H1 (cell line): ENCODE results near the gene FHAD1. TPM values are rescaled to one million over a fixed set of nuclear protein-coding genes. Genes with fewer than 3 reads are reported as not detected.

Experiments
- CTCF ChIA-PET: fragments of 300-600 bp; sonication (Branson Sonifier 250); formaldehyde crosslinking; loops from one replicate; lab custom pipeline; 2021; ENCODE audit not compliant: partially characterized antibody; lab: Charles Lee
- POLR2A ChIA-PET: fragments of 300-600 bp; sonication (Branson Sonifier 250); formaldehyde crosslinking; loops from one replicate; lab custom pipeline; 2021; ENCODE audit warnings: inconsistent platforms; ENCODE audit not compliant: partially characterized antibody; lab: Charles Lee
- DNase-seq, 2 experiments: peaks; one replicate each; pipeline versions ENCODE4 v3.0.0 to v3.0.0-alpha.2; 2010 to 2022; ENCODE audit warnings: low spot score in 2 of 2, low read depth in 1 of 2, mixed read lengths in 1 of 2
- FAIRE-seq: peaks from 2 replicates; lab custom pipeline; 2011; peaks lifted over from hg19 to GRCh38; lab: Jason Lieb, UNC
- H2AFZ ChIP-seq: 2 replicates; pipeline ENCODE4 v1.8.1; 2012; ENCODE audit warnings: low read length, inconsistent platforms
- H2AK5ac ChIP-seq: 2 replicates; pipeline ENCODE4 v1.6.1; 2013; ENCODE audit warnings: low read depth, low read length
- H2BK120ac ChIP-seq: replicated peaks from 2 replicates; pipeline ENCODE3; 2013; ENCODE audit warnings: low read depth, low read length, inconsistent platforms
- H2BK12ac ChIP-seq: 2 replicates; pipeline ENCODE4 v1.6.1; 2013; ENCODE audit warnings: low read depth, low read length
- H2BK15ac ChIP-seq: 2 replicates; pipeline ENCODE4 v1.6.1; 2013; ENCODE audit warnings: low read length
- H2BK20ac ChIP-seq: 2 replicates; pipeline ENCODE4 v1.6.1; 2013; ENCODE audit warnings: low read length
- H2BK5ac ChIP-seq: 2 replicates; pipeline ENCODE4 v1.6.1; 2013; ENCODE audit warnings: low read depth, low read length
- H3K14ac ChIP-seq: 2 replicates; pipeline ENCODE4 v1.6.1; 2013; ENCODE audit warnings: inconsistent platforms; ENCODE audit not compliant: insufficient read length
- H3K18ac ChIP-seq: 2 replicates; pipeline ENCODE4 v1.6.1; 2013; ENCODE audit warnings: low read length; ENCODE audit errors: extremely low read depth
- H3K23ac ChIP-seq: 2 replicates; pipeline ENCODE4 v1.6.1; 2013; ENCODE audit warnings: inconsistent platforms; ENCODE audit not compliant: insufficient read length
- H3K23me2 ChIP-seq: 2 replicates; pipeline ENCODE4 v1.6.1; 2013; ENCODE audit warnings: low read depth, low read length
- H3K27ac ChIP-seq: 2 replicates; pipeline ENCODE4 v1.6.1; 2011; ENCODE audit warnings: low read depth, low read length, inconsistent platforms
- H3K27me3 ChIP-seq, 4 experiments: replicated peaks in 1 of 4; 1 replicate in 1 of 4; 2 replicates in 3 of 4; pipeline versions ENCODE4 v1.6.1 to v1.8.1; 2011 to 2013; ENCODE audit warnings: low read length in 3 of 4, mild to moderate bottlenecking in 3 of 4, inconsistent platforms in 2 of 4, mixed read lengths in 2 of 4, moderate library complexity in 1 of 4; ENCODE audit not compliant: control insufficient read depth in 3 of 4, insufficient read depth in 3 of 4; ENCODE audit errors: extremely low read depth in 1 of 4
- H3K36me3 ChIP-seq, 4 experiments: 2 replicates each; pipeline versions ENCODE4 v1.6.1 to v1.8.1; 2011 to 2013; ENCODE audit warnings: mild to moderate bottlenecking in 4 of 4, low read length in 3 of 4, moderate library complexity in 2 of 4, control low read depth in 1 of 4, inconsistent platforms in 1 of 4; ENCODE audit not compliant: insufficient read depth in 4 of 4, control insufficient read depth in 2 of 4
- H3K4ac ChIP-seq: replicated peaks from 2 replicates; pipeline ENCODE3; 2013; ENCODE audit warnings: low read length, low read depth, mixed read lengths, inconsistent platforms; ENCODE audit not compliant: insufficient read length
- H3K4me1 ChIP-seq, 4 experiments: replicated peaks in 1 of 4; 1 replicate in 1 of 4; 2 replicates in 3 of 4; pipeline versions ENCODE4 v1.6.1 to v1.8.1; 2011 to 2013; ENCODE audit warnings: low read length in 3 of 4, inconsistent platforms in 2 of 4, mixed read lengths in 1 of 4; ENCODE audit not compliant: insufficient read depth in 4 of 4, control insufficient read depth in 3 of 4
- H3K4me2 ChIP-seq, 2 experiments: 2 replicates each; pipeline versions ENCODE4 v1.6.1 to v1.8.1; 2011 to 2013; ENCODE audit warnings: low read depth in 2 of 2, low read length in 2 of 2, control low read depth in 1 of 2, inconsistent platforms in 1 of 2, mild to moderate bottlenecking in 1 of 2; ENCODE audit not compliant: insufficient read depth in 1 of 2
- H3K4me3 ChIP-seq, 4 experiments: fragments of 200-600, 300-600 bp in 1 of 4; sonication (generic), shearing (Covaris generic), sonication (Bioruptor Twin) in 1 of 4; 2 replicates each; pipeline versions ENCODE4 v1.5.1 to v1.8.1; 2011 to 2016; ENCODE audit warnings: low read length in 4 of 4, low read depth in 3 of 4, control low read depth in 2 of 4, inconsistent platforms in 2 of 4, mild to moderate bottlenecking in 2 of 4, mixed read lengths in 1 of 4, moderate library complexity in 1 of 4; ENCODE audit not compliant: insufficient read depth in 2 of 4; ENCODE audit errors: extremely low read depth in 1 of 4
- H3K56ac ChIP-seq: replicated peaks from 2 replicates; pipeline ENCODE3; 2013; ENCODE audit warnings: low read depth, mild to moderate bottlenecking, mixed read lengths, low read length, inconsistent platforms; ENCODE audit not compliant: insufficient read length
- H3K79me1 ChIP-seq: 2 replicates; pipeline ENCODE4 v1.6.1; 2013; ENCODE audit warnings: low read depth, low read length, control low read depth
- H3K79me2 ChIP-seq, 2 experiments: 2 replicates each; pipeline versions ENCODE4 v1.6.1 to v1.8.1; 2012 to 2013; ENCODE audit warnings: low read length in 2 of 2, mild to moderate bottlenecking in 2 of 2, inconsistent platforms in 1 of 2; ENCODE audit not compliant: insufficient read depth in 2 of 2, control insufficient read depth in 1 of 2
- H3K9ac ChIP-seq, 4 experiments: replicated peaks in 1 of 4; 1 replicate in 1 of 4; 2 replicates in 3 of 4; pipeline versions ENCODE4 v1.6.1 to v1.8.1; 2011 to 2013; ENCODE audit warnings: low read depth in 3 of 4, low read length in 3 of 4, control low read depth in 2 of 4, mild to moderate bottlenecking in 2 of 4, moderate library complexity in 2 of 4, inconsistent platforms in 1 of 4; ENCODE audit errors: extremely low read depth in 1 of 4
- H3K9me3 ChIP-seq, 2 experiments: 2 replicates each; pipeline versions ENCODE4 v1.6.1 to v1.8.1; 2012 to 2013; ENCODE audit warnings: mild to moderate bottlenecking in 2 of 2, moderate library complexity in 2 of 2, control low read depth in 1 of 2, inconsistent platforms in 1 of 2, low read depth in 1 of 2, low read length in 1 of 2, mixed read lengths in 1 of 2; ENCODE audit not compliant: insufficient read depth in 2 of 2
- H4K20me1 ChIP-seq, 2 experiments: replicated peaks in 1 of 2; 2 replicates each; pipeline versions ENCODE3 to v1.8.1; 2011 to 2013; ENCODE audit warnings: inconsistent platforms in 2 of 2, low read length in 2 of 2, mild to moderate bottlenecking in 1 of 2; ENCODE audit not compliant: insufficient read depth in 2 of 2, control insufficient read depth in 1 of 2
- H4K5ac ChIP-seq: 2 replicates; pipeline ENCODE4 v1.6.1; 2013; ENCODE audit warnings: low read length, low read depth, mixed read lengths, inconsistent platforms; ENCODE audit not compliant: insufficient read length
- H4K8ac ChIP-seq: 2 replicates; pipeline ENCODE4 v1.8.0; 2013; ENCODE audit warnings: mild to moderate bottlenecking, moderate library complexity, low read length, inconsistent platforms; ENCODE audit not compliant: insufficient read depth; ENCODE audit errors: extremely low read depth
- H4K91ac ChIP-seq: replicated peaks from 2 replicates; pipeline ENCODE3; 2013; ENCODE audit warnings: low read length, mixed read lengths, inconsistent platforms; ENCODE audit not compliant: insufficient read length
- CBX5 ChIP-seq: fragments of 300-800, 300-1000 bp; sonication (generic); IDR thresholded peaks from 2 replicates; pipeline ENCODE4 v1.7.1; 2016; ENCODE audit warnings: antibody characterized with exemption, low read length, low read depth
- CBX8 ChIP-seq: fragments of 300-800, 300-1000 bp; sonication (generic); IDR thresholded peaks from 2 replicates; pipeline ENCODE4 v1.7.1; 2016; ENCODE audit warnings: low read depth, low read length, borderline replicate concordance
- CREB1 ChIP-seq: IDR thresholded peaks from 2 replicates; pipeline ENCODE4 v1.6.1; 2012; ENCODE audit warnings: inconsistent platforms
- CTBP2 ChIP-seq: IDR thresholded peaks from 2 replicates; pipeline ENCODE4 v1.7.0; 2011; ENCODE audit warnings: borderline replicate concordance, mild to moderate bottlenecking, moderate library complexity, mixed read lengths, low read length; ENCODE audit not compliant: insufficient read depth, insufficient read length
- FOSL1 ChIP-seq: IDR thresholded peaks from 2 replicates; pipeline ENCODE4 v1.6.1; 2011; ENCODE audit warnings: mild to moderate bottlenecking, low read depth, low read length, moderate library complexity; ENCODE audit not compliant: insufficient read depth
- GABPA ChIP-seq: IDR thresholded peaks from 2 replicates; pipeline ENCODE4 v1.6.1; 2011; ENCODE audit warnings: mild to moderate bottlenecking, low read length, moderate library complexity, borderline replicate concordance; ENCODE audit not compliant: insufficient read depth
- NRF1 ChIP-seq: IDR thresholded peaks from 2 replicates; pipeline ENCODE4 v1.6.1; 2011; ENCODE audit warnings: mild to moderate bottlenecking, low read depth, low read length, improper control_type of control experiment
- PHF8 ChIP-seq: fragments of 200-600 bp; sonication (generic); conservative IDR thresholded peaks from 2 replicates; pipeline ENCODE4 v1.7.1; 2012; ENCODE audit warnings: low read depth, mild to moderate bottlenecking, inconsistent platforms, low read length, moderate library complexity
- SRF ChIP-seq: IDR thresholded peaks from 2 replicates; pipeline ENCODE4 v1.6.1; 2011; ENCODE audit warnings: mild to moderate bottlenecking, low read depth, low read length, moderate library complexity
- TEAD4 ChIP-seq: IDR thresholded peaks from 2 replicates; pipeline ENCODE4 v1.6.1; 2012; ENCODE audit warnings: low read depth, low read length, inconsistent platforms, mixed read lengths
- WGBS, 2 experiments: shearing (Covaris generic) in 1 of 2; methylation state at CpG; one replicate each; pipeline versions ENCODE4 v1.1.6 to v1.1.7; 2013 to 2015; ENCODE audit warnings: low lambda C conversion rate in 2 of 2, mixed read lengths in 2 of 2, inconsistent platforms in 1 of 2, low coverage in 1 of 2, missing lambda C conversion rate in 1 of 2; ENCODE audit not compliant: insufficient replicate concordance in 2 of 2, insufficient coverage in 1 of 2, insufficient read length in 1 of 2; ENCODE audit errors: extremely low coverage in 1 of 2, missing lambda C conversion rate in 1 of 2; 5-methylcytosine and 5-hydroxymethylcytosine counted together
- polyA plus RNA-seq, 7 experiments: library from polyadenylated mRNA; depleted of rRNA in 3 of 7; stranded (reverse) in 5 of 7; unstranded in 2 of 7; fragments of >200 nt in 5 of 7; fragments of 200-250 nt in 2 of 7; gene quantifications; 1 replicate in 5 of 7; 2 replicates in 1 of 7; 4 replicates in 1 of 7; pipeline versions ENCODE4 v1.2.1 to v1.2.3, GENCODE V29; 2011 to 2013; ENCODE audit warnings: missing spikeins in 2 of 7, mixed read lengths in 2 of 7
- total RNA-seq: library from RNA; stranded (reverse); fragmentation: NEBNext Ultra II Directional; extraction: Animal tissue kit (Norgen Biotek cat#: 25700); gene quantifications from 2 replicates; pipeline ENCODE4 v1.2.1, GENCODE V29; 2021
- TF ChIP-seq, protein P1 (sequence below): IDR thresholded peaks from 2 replicates; pipeline ENCODE4 v1.6.1; 2012; ENCODE audit warnings: inconsistent platforms

FHAD1 gene
- total and polyA plus RNA-seq, 2 of the 8 experiments (the other 6 are each of a cell fraction or from before 2014, with no cell fraction given): 0.39 to 0.69 TPM

DNA sequence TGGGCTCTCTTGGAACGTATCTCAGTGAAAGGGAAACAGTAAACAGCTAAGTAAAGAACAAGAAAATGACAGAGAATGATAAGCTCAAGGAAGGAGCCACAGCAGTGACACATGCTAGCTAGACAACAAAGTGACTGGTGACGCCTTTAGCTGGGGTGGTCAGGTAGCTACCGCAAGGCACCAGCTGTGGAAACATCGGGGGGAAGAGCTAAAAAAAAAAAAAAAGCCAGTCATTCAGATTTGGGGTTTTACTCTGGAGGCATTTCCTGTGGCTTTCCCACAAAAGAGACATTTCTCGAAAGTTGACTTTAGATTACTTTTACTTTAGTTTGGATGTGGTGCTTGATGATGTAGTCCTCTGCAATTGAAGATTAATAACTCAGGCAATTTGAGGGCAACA, 2.1 kb downstream of the FHAD1 start:
- no peaks in the 10 kb centered on the region for H3K79me1 ChIP-seq
- no peak overlapping the region for H4K5ac ChIP-seq
- H4K20me1 ChIP-seq: no peaks in the 10 kb centered on the region
- no peak overlapping the region for H2BK15ac ChIP-seq
- no peak overlapping the region for H4K8ac ChIP-seq
- WGBS, 2 experiments: 84% methylated on average over 5 of the region's 5 CpGs; no CpG with 5 or more reads in 1 of the 2 experiments
- H3K23ac ChIP-seq: no peak overlapping the region
- ChIA-PET CTCF (interaction anchor here (0.6 to 3.8 kb wide), 5 partner anchors 23 to 183 kb away, joined by 3 to 16 read pairs (median 5); no protein-coding TSS in a partner anchor), POLR2A (no interaction called here)
- H3K56ac ChIP-seq: no peak overlapping the region
- H3K36me3 ChIP-seq: no peaks in the 10 kb centered on the region
- peaks cover 3% of the 10 kb centered on the region; the same call in 1 of the 2 replicates for H3K23me2 ChIP-seq
- DNase-seq (no peak), FAIRE-seq (no peak)
- no peak overlapping the region for H3K14ac ChIP-seq
- no peak overlapping the region for H2AFZ ChIP-seq
- no peak overlapping the region for H3K4ac ChIP-seq
- H3K27ac ChIP-seq: no peak overlapping the region
- H3K9ac ChIP-seq: no peak overlapping the region
- no peak overlapping the region for H2BK5ac ChIP-seq
- H3K4me2 ChIP-seq: no peak overlapping the region
- peaks cover 0 to 10% (median 2%) of the 10 kb centered on the region in 4 experiments; a peak in 5 of 7 replicates for H3K4me1 ChIP-seq
- no peaks in the 10 kb centered on the region for H3K9me3 ChIP-seq
- no peak overlapping the region for H4K91ac ChIP-seq
- H2BK20ac ChIP-seq: no peak overlapping the region
- TF ChIP-seq, protein P1, sequence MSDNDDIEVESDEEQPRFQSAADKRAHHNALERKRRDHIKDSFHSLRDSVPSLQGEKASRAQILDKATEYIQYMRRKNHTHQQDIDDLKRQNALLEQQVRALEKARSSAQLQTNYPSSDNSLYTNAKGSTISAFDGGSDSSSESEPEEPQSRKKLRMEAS: no peak
- TF ChIP-seq FOSL1 (no peak), GABPA (no peak), CREB1 (no peak), TEAD4 (no peak), PHF8 (no peak), NRF1 (no peak), CBX5 (no peak), CBX8 (no peak), CTBP2 (no peak), SRF (no peak)
- no peak overlapping the region for H3K4me3 ChIP-seq
- H3K18ac ChIP-seq: no peak overlapping the region
- no peak overlapping the region for H2BK120ac ChIP-seq
- H2AK5ac ChIP-seq: no peak overlapping the region
- no peaks in the 10 kb centered on the region for H3K79me2 ChIP-seq
- no peaks in the 10 kb centered on the region for H3K27me3 ChIP-seq
- no peak overlapping the region for H2BK12ac ChIP-seq
